Upper lobe of left lung (tissue), 6 donors: ENCODE results near the gene LIPT1. TPM values are rescaled to one million over a fixed set of nuclear protein-coding genes. Genes with fewer than 3 reads are reported as not detected.

Experiments
- ATAC-seq, 2 donors: fragments of 200-7000 bp; cut with Tn5 transposase; one replicate each; pipeline ENCODE4 v1.9.1; 2022; ENCODE audit warnings: mild to moderate bottlenecking in 2 of 2, moderate library complexity in 2 of 2; ENCODE audit not compliant: low FRiP score in 2 of 2
- DNase-seq, 2 donors: peaks; one replicate each; pipeline ENCODE4 v3.0.0-alpha.2; 2019 to 2020
- H3K27ac ChIP-seq, 4 donors: fragments of 200-600 bp; sonication (generic); one replicate each; pipeline ENCODE4 v1.5.1; 2016 to 2019
- H3K27me3 ChIP-seq, 4 donors: fragments of 200-600 bp; sonication (generic); one replicate each; pipeline ENCODE4 v1.5.1; 2017 to 2019
- H3K36me3 ChIP-seq, 4 donors: fragments of 200-600 bp; sonication (generic); one replicate each; pipeline ENCODE4 v1.5.1; 2016 to 2019
- H3K4me1 ChIP-seq, 4 donors: fragments of 200-600 bp; sonication (generic); one replicate each; pipeline ENCODE4 v1.5.1; 2018 to 2019
- H3K4me3 ChIP-seq, 4 donors: fragments of 200-600 bp; sonication (generic); one replicate each; pipeline ENCODE4 v1.5.1; 2017 to 2019; ENCODE audit warnings: mild to moderate bottlenecking in 2 of 4, moderate library complexity in 1 of 4
- H3K9me3 ChIP-seq, 4 donors: fragments of 200-600 bp; sonication (generic); one replicate each; pipeline ENCODE4 v1.5.1; 2018 to 2019
- EP300 ChIP-seq, 4 donors: sonication (generic); formaldehyde crosslinking; IDR thresholded peaks; one replicate each; pipeline ENCODE4 v1.5.1; 2017; ENCODE audit warnings: antibody characterized with exemption in 4 of 4, control low read depth in 2 of 4
- POLR2A ChIP-seq, 4 donors: fragments of 450-650 bp; IDR thresholded peaks; one replicate each; pipeline ENCODE4 v1.5.1; 2016 to 2017; ENCODE audit warnings: antibody characterized with exemption in 4 of 4, mild to moderate bottlenecking in 2 of 4
- POLR2AphosphoS5 ChIP-seq, 2 donors: sonication (generic); formaldehyde crosslinking; IDR thresholded peaks; one replicate each; pipeline ENCODE4 v1.5.1; 2017; ENCODE audit warnings: antibody characterized with exemption in 2 of 2
- WGBS, 2 donors: methylation state at CpG; one replicate each; pipeline ENCODE4 v1.1.5; 2017 to 2018; 5-methylcytosine and 5-hydroxymethylcytosine counted together
- total RNA-seq, 6 donors: library from RNA; depleted of rRNA in 4 of 6; stranded (reverse); fragments of >200 nt in 4 of 6; gene quantifications; one replicate each; pipeline versions ENCODE4 v1.1.0 to v1.2.1, GENCODE V29; 2016 to 2021
- TF ChIP-seq, protein P1 (sequence below), 6 experiments: fragments of 450-650 bp in 4 of 6; fragments of 200-600 bp in 2 of 6; sonication (generic) in 2 of 6; IDR thresholded peaks; one replicate each; pipeline ENCODE4 v1.5.1; 2016 to 2019; ENCODE audit warnings: antibody characterized with exemption in 6 of 6
- donor health status: DM: no; HTN: no; CAD: no; lungs with moderate emphysema.
- donor health status: DM: no; HTN: yes; CAD: no; lungs with severe emphysema.

The LIPT1 gene
- total RNA-seq, 6 donors from 2014 or later, result 3.6 to 8.4 (median 6.1) TPM

DNA sequence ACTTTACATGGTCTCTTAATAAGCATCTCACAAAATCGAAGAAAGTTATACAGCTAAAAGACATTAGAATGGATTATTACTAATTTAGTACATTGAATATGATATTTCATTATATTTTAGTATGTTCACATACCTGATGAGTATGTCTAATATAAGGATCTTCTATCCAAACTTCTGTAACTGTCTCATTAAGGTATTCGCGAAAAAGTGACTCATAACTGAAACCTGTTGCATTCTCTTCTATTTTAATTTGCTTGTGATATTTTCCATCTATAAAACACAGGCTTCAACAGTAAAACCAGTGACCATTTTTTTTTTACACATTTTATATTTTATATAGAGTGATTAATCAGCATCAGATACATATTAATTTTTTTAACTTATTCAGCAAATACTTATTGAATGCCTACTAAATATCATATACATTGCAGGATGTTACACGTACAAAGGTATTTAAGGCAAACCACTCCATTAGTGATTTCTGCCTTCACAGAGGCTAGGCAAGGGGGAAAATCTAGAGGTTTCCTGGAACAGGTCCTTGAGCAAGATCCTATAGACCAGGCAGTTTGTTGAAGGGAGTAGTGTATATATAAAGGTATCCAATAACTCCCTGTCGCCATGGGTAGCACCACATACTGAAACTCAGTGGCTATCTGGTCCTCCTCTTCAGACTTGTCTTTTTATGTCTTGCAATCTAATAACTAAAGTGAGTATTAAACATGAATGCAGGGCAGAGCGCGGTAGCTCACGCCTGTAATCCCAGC is 16.8 kb downstream of the LIPT1 start:
- DNase-seq, result no peak
- 97 to 99% methylated on average over 8 of the region's 8 CpGs for WGBS, 2 donors
- TF ChIP-seq, protein P1, sequence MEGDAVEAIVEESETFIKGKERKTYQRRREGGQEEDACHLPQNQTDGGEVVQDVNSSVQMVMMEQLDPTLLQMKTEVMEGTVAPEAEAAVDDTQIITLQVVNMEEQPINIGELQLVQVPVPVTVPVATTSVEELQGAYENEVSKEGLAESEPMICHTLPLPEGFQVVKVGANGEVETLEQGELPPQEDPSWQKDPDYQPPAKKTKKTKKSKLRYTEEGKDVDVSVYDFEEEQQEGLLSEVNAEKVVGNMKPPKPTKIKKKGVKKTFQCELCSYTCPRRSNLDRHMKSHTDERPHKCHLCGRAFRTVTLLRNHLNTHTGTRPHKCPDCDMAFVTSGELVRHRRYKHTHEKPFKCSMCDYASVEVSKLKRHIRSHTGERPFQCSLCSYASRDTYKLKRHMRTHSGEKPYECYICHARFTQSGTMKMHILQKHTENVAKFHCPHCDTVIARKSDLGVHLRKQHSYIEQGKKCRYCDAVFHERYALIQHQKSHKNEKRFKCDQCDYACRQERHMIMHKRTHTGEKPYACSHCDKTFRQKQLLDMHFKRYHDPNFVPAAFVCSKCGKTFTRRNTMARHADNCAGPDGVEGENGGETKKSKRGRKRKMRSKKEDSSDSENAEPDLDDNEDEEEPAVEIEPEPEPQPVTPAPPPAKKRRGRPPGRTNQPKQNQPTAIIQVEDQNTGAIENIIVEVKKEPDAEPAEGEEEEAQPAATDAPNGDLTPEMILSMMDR (IDR thresholded peaks at IDR 0.05), result no peak
- TF ChIP-seq POLR2AphosphoS5 (IDR thresholded peaks at IDR 0.05) (no peak), EP300 (IDR thresholded peaks at IDR 0.05) (no peak), POLR2A (IDR thresholded peaks at IDR 0.05) (no peak)
- Histone ChIP-seq H3K4me3 (no peak overlapping the region), H3K4me1 (no peaks in the 10 kb centered on the region), H3K27me3 (no peaks in the 10 kb centered on the region), H3K36me3 (peaks cover 0 to 72% (median 19%) of the 10 kb centered on the region in 4 donors), H3K9me3 (no peaks in the 10 kb centered on the region), H3K27ac (no peak overlapping the region)
- no peak for ATAC-seq

DNA sequence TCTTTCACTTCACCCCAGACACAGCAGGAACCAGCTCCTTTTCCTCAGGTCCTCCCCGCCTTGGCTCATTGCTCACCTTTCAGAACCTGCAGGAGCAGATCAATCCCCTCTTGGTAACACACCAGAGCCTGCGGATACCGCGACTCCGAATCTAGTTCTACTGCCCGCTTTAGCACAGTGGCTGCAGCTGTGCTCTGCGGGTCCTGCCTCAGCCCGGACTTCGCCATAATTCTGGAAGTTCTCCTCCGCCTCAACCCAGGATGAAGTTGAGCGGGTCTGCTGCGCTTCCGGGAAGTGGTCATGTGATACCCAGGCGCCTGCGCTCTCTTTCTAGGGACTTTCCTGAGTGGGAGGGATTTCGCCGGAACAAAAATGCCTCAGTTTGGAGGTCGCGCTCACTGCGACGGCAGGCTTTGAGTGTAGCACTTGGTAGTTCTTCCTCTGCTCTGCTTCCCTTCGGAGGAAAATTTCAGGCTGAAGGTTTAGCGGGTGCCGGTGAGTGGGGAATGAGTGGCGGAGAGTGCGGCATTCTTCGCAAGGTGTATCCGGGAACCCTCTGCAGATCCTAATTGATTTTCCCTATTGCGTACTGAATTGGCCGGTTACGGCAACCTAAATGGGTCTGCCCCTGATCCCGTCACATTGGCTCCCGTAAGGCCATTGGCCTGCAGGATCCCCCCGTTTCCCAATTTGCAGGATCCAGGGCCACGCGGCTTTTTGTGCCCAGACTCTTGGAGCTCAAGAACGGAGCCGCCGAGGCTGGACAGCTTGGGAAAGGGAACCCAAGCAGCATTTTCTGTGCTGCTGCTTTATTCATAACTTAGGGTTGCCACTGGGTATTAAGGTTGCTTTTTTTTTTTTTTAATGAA is 26.2 kb downstream of the LIPT1 start, which contains the start of the genes MITD1 and MRPL30:
MITD1 (minus strand) TSS at position 304 of the 869 bp plus-strand sequence; CDS start at position 227, 77 bp downstream.
MRPL30 (plus strand) TSS at position 430 of the 869 bp plus-strand sequence. CDS start 5,020 bp downstream, outside the sequence.
- peaks cover 31 to 40% (median 35%) of the 10 kb centered on the region in 4 donors for H3K4me1 ChIP-seq
- H3K9me3 ChIP-seq, result no peaks in the 10 kb centered on the region
- peak within 1 kb of the TSS; percentile 79 to 89 (median 82) for H3K27ac ChIP-seq
- H3K4me3 ChIP-seq, result peak within 1 kb of the TSS; percentile 60 to 84 (median 76)
- H3K36me3 ChIP-seq, result no peaks in the 10 kb centered on the region
- ATAC-seq (peak; percentile 96 to 98), DNase-seq (peak; percentile 46 to 95)
- WGBS, 2 donors, result 0 to 1% methylated on average over 22 to 39 of the region's 39 CpGs
- TF ChIP-seq POLR2A (IDR thresholded peaks at IDR 0.05) (peak in 3 of 4 donors; percentile 66 to 79 (median 75)), EP300 (IDR thresholded peaks at IDR 0.05) (peak in 1 of 4 donors; percentile 79), POLR2AphosphoS5 (IDR thresholded peaks at IDR 0.05) (peak; percentile 90 to 98)
- TF ChIP-seq, protein P1 (IDR thresholded peaks at IDR 0.05), result peak in 1 of 6 experiments; percentile 25
- no peaks in the 10 kb centered on the region for H3K27me3 ChIP-seq

DNA sequence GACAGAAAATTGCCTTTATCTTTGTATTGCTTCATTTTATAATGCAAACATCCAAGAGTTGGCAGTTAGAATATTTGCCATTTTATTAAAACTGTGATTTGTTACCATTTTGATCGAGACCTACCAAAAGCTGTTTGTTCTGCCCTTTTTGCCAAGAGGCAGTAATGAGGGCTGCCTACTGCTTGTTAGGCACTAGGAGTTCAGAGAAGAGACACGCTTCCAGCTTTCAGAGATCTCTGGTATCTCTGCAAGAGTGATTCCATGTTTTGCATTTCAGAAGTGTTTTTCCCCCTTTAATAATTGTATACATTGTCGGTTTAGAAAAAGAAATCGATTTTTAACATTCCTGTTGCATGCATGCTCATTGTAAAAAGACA is 26.8 kb downstream of the LIPT1 start:
- peaks cover 31 to 40% (median 35%) of the 10 kb centered on the region in 4 donors for H3K4me1 ChIP-seq
- H3K9me3 ChIP-seq, result no peaks in the 10 kb centered on the region
- peak overlapping the region in 3 of 4 donors; percentile 80 to 89 (median 84) for H3K27ac ChIP-seq
- 6% methylated on average over 4 of the region's 4 CpGs for WGBS, 2 donors
- DNase-seq (no peak), ATAC-seq (no peak)
- TF ChIP-seq POLR2A (IDR thresholded peaks at IDR 0.05), result no peak
- TF ChIP-seq, protein P1 (IDR thresholded peaks at IDR 0.05), result no peak
- H3K36me3 ChIP-seq, result peaks cover 0 to under 1% (median 0%) of the 10 kb centered on the region in 4 donors
- no peaks in the 10 kb centered on the region for H3K27me3 ChIP-seq
- H3K4me3 ChIP-seq, result peak overlapping the region; percentile 51 to 84 (median 68)

DNA sequence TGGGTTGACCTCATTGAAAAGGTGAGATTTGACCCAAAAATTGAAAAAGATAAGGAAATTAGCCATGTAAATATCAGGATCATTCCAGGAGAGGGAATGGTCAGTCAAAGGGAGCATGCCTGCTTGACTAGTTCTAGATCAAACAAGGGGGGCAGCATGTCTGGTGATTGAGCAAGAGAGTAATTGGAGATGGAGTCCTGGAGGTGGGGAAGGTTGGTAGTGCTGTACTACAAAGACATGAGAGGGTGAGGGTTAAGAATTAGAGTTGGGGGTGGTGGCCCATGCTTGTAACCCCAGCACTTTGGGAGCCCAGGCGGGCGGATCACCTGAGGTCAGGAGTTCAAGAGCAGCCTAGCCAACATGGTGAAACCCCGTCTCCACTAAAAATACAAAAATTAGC is 28.3 kb downstream of the LIPT1 start:
- WGBS, 2 donors, result 77 to 82% methylated on average over 3 of the region's 3 CpGs
- Histone ChIP-seq H3K9me3 (no peaks in the 10 kb centered on the region), H3K36me3 (peaks cover 0 to 8% (median 0%) of the 10 kb centered on the region in 4 donors), H3K4me3 (no peak overlapping the region), H3K27me3 (no peaks in the 10 kb centered on the region), H3K27ac (no peak overlapping the region), H3K4me1 (peaks cover 31 to 40% (median 35%) of the 10 kb centered on the region in 4 donors)
- DNase-seq, result peak in 1 of 2 donors; percentile 33
- no peak for ATAC-seq
- TF ChIP-seq EP300 (IDR thresholded peaks at IDR 0.05), result no peak

DNA sequence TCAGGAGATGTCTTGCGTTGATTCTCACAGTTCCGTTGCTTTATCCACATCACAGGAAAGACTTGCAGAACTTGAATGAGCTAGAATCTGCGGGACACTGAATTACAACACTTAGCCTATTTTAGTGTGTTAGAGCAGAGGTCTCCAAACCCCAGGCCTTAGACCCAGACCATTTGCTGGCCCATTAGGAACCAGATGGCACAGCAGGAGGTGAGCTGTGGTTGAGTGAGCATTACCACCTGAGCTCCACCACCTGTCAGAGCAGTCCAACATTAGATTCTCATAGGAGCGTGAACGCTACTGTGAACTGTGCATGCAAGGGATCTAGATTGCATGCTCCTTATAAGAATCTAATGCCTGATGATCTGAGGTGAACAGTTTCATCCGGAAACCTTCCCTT is 30.0 kb downstream of the LIPT1 start:
- no peaks in the 10 kb centered on the region for H3K27me3 ChIP-seq
- ATAC-seq, result no peak

More for the DNA sequence above, 30.0 kb downstream of the LIPT1 start:
- no peak overlapping the region for H3K4me3 ChIP-seq
- peaks cover 20 to 27% (median 23%) of the 10 kb centered on the region in 4 donors for H3K4me1 ChIP-seq
- TF ChIP-seq, protein P1 (IDR thresholded peaks at IDR 0.05), result no peak
- TF ChIP-seq POLR2A (IDR thresholded peaks at IDR 0.05), result no peak
- no peak for TF ChIP-seq EP300 (IDR thresholded peaks at IDR 0.05)
- no peak for TF ChIP-seq POLR2AphosphoS5 (IDR thresholded peaks at IDR 0.05)
- H3K36me3 ChIP-seq, result peaks cover 0 to 19% (median 10%) of the 10 kb centered on the region in 4 donors
- DNase-seq, result no peak
- no peaks in the 10 kb centered on the region for H3K9me3 ChIP-seq
- no peak overlapping the region for H3K27ac ChIP-seq
- WGBS, 2 donors, result 72 to 97% methylated on average over 6 of the region's 6 CpGs
